ENCODE results near the gene SLC46A2.

The SLC46A2 gene

GRCh38 chr9:112890106-112891081, at the start of gene SLC46A2:
Gene SLC46A2 (minus strand): TSS chr9:112890876. CDS start chr9:112890681, 195 bp downstream.
- TF ChIP-seq CTCF (conservative IDR thresholded peaks at IDR 0.05): peak; percentile 28; the same call in 1 of the 2 replicates
- no peak within 1 kb of the TSS; the same call in 1 of the 2 replicates for H3K27ac ChIP-seq

GRCh38 chr9:112939418-112939817, 48.7 kb upstream of the SLC46A2 start:
- H3K27ac ChIP-seq: no peak overlapping the region
- TF ChIP-seq CTCF (conservative IDR thresholded peaks at IDR 0.05): no peak

- TF ChIP-seq CTCF (conservative IDR thresholded peaks at IDR 0.05): no peak
- H3K27ac ChIP-seq: no peak overlapping the region
These were observed 43.0 kb upstream of the SLC46A2 start for GRCh38 chr9:112933696-112934095.

- H3K27ac ChIP-seq: no peak overlapping the region
- TF ChIP-seq CTCF (conservative IDR thresholded peaks at IDR 0.05): peak; percentile 90
These were observed 34.5 kb upstream of the SLC46A2 start for GRCh38 chr9:112925058-112925641.

- H3K27ac ChIP-seq: no peak overlapping the region
- peak; percentile 89 for TF ChIP-seq CTCF (conservative IDR thresholded peaks at IDR 0.05)
These were observed 30.9 kb upstream of the SLC46A2 start for GRCh38 chr9:112921549-112921948.

DNA sequence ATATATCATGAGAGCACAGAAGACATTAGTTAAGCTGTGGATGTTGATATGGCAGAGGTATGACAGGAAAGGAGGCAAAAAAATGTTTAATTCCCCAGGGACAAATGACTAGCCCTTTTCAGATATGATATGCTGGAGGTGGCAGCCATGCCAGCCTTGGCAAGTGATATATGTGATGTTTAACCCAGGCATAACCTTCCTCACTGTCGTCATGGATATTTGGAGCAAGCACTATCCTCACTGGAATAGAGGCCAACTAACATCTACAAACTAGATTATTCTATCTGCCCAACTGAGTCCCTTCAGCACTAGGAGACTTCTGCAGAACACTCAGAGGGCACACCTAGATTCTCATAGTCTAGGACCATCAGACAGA, 27.3 kb upstream of the SLC46A2 start:
- H3K27ac ChIP-seq: no peak overlapping the region
- no peak for TF ChIP-seq CTCF (conservative IDR thresholded peaks at IDR 0.05)
